Omental fat pad (tissue), 4 donors: ENCODE results near the gene CLEC9A. TPM values are rescaled to one million over a fixed set of nuclear protein-coding genes. Genes with fewer than 3 reads are reported as not detected.

Source experiments
- ATAC-seq: fragments of 150-250 bp; one replicate; pipeline ENCODE4 v1.9.1; 2016; ENCODE audit warnings: mild to moderate bottlenecking, moderate library complexity; ENCODE audit not compliant: low FRiP score
- DNase-seq: peaks from one replicate; pipeline ENCODE4 v3.0.0-alpha.2; 2019; ENCODE audit warnings: low spot score
- total RNA-seq, 4 donors: library from RNA; depleted of rRNA; stranded (reverse); fragments of >200 nt; gene quantifications; one replicate each; pipeline ENCODE4 v1.1.0, GENCODE V29; 2016
- TF ChIP-seq, protein P1 (sequence below), 3 donors: fragments of 450-650 bp; IDR thresholded peaks; one replicate each; pipeline ENCODE4 v1.5.1; 2016 to 2017; ENCODE audit warnings: antibody characterized with exemption in 3 of 3, mild to moderate bottlenecking in 3 of 3, moderate library complexity in 2 of 3

Gene CLEC9A
- total RNA-seq, 4 donors from 2014 or later = 0.63 TPM; not detected in 3

DNA sequence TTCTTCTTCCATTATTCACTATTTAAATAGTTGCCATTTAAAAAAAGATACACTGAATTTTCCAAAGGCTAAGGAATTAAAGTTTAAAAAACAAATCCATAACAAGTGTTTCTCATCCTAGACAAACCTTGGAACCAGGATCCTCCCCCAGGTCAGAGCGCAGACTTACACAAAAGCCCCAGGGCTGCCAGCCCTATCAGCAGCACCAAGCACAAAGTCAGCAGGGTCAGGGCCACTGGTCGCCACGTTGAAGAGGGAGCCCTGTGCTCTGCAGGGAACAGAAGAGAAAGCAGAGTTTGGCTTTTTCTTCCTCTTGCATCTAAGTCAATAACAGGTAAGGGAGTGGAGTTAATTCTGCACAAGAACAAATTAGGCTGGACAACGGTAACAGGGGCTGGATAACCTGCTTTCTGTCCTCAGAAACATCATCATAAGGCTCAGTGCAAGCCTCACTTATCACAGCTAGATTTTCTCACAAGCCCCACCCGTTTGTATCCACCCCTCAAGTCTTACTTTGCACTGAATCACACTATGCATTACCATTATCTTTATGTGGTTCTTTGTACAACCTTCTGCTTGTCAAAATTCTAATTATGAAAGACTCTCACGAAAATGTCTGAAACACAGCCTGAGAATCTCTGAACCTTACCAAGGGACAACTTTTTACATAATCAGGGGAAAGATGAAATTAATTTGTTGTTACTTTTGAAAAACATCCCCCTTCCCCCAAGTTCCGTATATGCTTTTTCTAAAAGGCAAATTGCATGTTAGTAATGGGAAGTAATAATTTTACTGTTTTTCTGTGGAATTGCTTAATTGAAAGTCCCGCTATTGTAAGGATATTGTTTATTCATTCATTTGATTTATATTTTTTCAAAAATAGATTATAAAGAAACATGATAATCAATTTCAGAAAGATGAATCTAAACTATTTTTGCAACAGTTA is 58.7 kb downstream of the CLEC9A start:
- DNase-seq = no peak
- TF ChIP-seq, protein P1, sequence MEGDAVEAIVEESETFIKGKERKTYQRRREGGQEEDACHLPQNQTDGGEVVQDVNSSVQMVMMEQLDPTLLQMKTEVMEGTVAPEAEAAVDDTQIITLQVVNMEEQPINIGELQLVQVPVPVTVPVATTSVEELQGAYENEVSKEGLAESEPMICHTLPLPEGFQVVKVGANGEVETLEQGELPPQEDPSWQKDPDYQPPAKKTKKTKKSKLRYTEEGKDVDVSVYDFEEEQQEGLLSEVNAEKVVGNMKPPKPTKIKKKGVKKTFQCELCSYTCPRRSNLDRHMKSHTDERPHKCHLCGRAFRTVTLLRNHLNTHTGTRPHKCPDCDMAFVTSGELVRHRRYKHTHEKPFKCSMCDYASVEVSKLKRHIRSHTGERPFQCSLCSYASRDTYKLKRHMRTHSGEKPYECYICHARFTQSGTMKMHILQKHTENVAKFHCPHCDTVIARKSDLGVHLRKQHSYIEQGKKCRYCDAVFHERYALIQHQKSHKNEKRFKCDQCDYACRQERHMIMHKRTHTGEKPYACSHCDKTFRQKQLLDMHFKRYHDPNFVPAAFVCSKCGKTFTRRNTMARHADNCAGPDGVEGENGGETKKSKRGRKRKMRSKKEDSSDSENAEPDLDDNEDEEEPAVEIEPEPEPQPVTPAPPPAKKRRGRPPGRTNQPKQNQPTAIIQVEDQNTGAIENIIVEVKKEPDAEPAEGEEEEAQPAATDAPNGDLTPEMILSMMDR (IDR thresholded peaks at IDR 0.05) = no peak
- no peak for ATAC-seq

GRCh38 chr12:10094646-10095395 is 64.3 kb downstream of the CLEC9A start:
- TF ChIP-seq, protein P1 (IDR thresholded peaks at IDR 0.05) = no peak
- DNase-seq (no peak), ATAC-seq (no peak)

DNA sequence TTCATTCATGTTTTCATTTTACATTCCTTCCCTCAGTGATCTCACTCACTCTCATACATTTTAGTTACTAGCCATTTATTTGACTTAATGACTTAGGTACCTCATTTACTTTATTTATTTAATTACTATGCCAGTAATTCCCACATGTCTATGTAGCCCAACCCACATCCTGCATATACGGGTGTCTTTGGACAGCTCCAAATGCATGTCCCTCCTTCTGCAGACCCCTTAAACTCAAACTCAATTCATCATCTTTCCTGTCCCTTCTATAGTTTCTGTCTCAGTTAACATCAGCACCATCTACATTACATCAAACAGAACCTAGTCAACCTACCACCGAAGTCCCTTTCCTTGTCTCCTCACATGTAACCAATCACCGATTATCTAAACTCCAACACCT is 65.5 kb downstream of the CLEC9A start:
- TF ChIP-seq, protein P1 (IDR thresholded peaks at IDR 0.05) = no peak
- DNase-seq (no peak), ATAC-seq (no peak)

DNA sequence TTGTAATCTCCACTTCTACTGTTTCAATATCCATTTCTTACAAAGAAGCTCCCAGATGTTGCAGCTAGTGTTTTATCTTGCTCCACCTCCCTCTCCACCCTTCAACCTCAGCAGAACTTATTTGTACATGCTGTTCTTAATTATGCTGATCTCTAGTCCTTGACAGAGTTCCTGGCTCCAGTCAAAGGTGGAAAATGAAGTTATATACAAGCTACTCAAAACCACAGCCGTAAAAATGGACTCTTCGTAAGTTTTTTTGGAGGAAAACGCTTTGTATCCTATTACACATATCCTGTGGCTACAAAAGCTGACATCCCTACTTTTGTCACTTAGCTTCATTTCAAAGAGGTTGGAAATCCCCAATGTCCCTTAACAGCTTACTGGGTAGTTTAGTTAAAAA is 67.0 kb downstream of the CLEC9A start:
- no peak for ATAC-seq
- TF ChIP-seq, protein P1 (IDR thresholded peaks at IDR 0.05) = no peak
- no peak for DNase-seq

DNA sequence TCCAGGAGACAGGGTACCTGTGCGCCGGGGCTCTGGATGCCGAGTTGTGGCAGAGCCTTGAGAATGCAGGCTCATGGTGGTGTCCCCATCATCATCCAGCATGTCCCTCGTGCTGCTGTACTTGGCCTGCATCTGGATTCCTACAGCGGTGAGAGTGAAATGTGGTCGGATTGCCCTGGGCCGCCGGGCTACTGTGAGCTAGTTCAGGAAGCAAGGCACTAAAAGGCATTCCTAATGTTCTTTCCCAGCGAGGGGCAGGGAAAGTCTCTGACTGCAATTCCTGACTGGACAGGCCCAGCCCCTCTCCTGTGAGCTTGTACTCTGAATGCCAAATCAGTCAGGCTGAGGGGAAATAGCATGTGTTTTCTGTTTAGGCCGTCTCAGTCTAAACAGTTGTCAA is 68.3 kb downstream of the CLEC9A start, which contains the start of gene CLEC1A:
Gene CLEC1A, minus strand, starts transcription at position 195 of the 400 bp plus-strand sequence. Its CDS starts 63 bp downstream, at position 132.
- DNase-seq (no peak), ATAC-seq (no peak)
- TF ChIP-seq, protein P1 (IDR thresholded peaks at IDR 0.05) = no peak

- DNase-seq (no peak), ATAC-seq (peak; percentile 86)
- TF ChIP-seq, protein P1 (IDR thresholded peaks at IDR 0.05) = no peak
Measured at GRCh38 chr12:10101042-10101579, 70.6 kb downstream of the CLEC9A start.
